ENCODE results near the gene STK11. TPM values are rescaled to one million over a fixed set of nuclear protein-coding genes. Genes with fewer than 3 reads are reported as not detected.
A peak's percentile ranks its signal among the peaks of the same experiment; 100 is the strongest.

Gene STK11
- total RNA-seq, 1 donor from 2014 or later = 27.4 TPM

- no peak for TF ChIP-seq EZH2 (IDR thresholded peaks at IDR 0.05)
- no peak for TF ChIP-seq CTCF (IDR thresholded peaks at IDR 0.05)
- no peak for TF ChIP-seq EZH2phosphoT487 (IDR thresholded peaks at IDR 0.05)
- H3K27ac ChIP-seq = peak overlapping the region; percentile 98
- H3K4me3 ChIP-seq = no peak overlapping the region
- no peak for DNase-seq (ENCODE audit: low spot score)
- peaks cover 5% of the 10 kb centered on the region for H3K36me3 ChIP-seq
- H4K20me1 ChIP-seq (ENCODE audit: low read depth) = peaks cover 66% of the 10 kb centered on the region
- Mint-ChIP-seq H3K9me3 (no peaks in the 10 kb centered on the region), H3K27me3 (ENCODE audit: insufficient read depth, low read depth) (peaks cover 23% of the 10 kb centered on the region), H3K4me1 (peaks cover 46% of the 10 kb centered on the region), H3K27ac (peak overlapping the region; percentile 91), H3K36me3 (peaks cover 30% of the 10 kb centered on the region), H3K4me3 (peak overlapping the region; percentile 80)
- no peak overlapping the region for H3K9ac ChIP-seq
- H3K27me3 ChIP-seq = no peaks in the 10 kb centered on the region
- peak overlapping the region; percentile 85 for H3K4me2 ChIP-seq
- H3K79me2 ChIP-seq (ENCODE audit: low read depth) = peaks cover 60% of the 10 kb centered on the region
- H3F3A ChIP-seq (ENCODE audit: low read depth) = peaks cover 78% of the 10 kb centered on the region
- H3K9me3 ChIP-seq (ENCODE audit: low read depth) = no peaks in the 10 kb centered on the region
- peaks cover 41% of the 10 kb centered on the region for H3K4me1 ChIP-seq
- no peak overlapping the region for H2AFZ ChIP-seq (replicated peaks)
Observed at GRCh38 chr19:1274081-1274851, 68.7 kb downstream of the STK11 start.

- no peak overlapping the region for H3K27ac Mint-ChIP-seq
- H3K4me3 Mint-ChIP-seq = peak overlapping the region; percentile 80
- H3K36me3 Mint-ChIP-seq = peaks cover 30% of the 10 kb centered on the region
- peak; percentile 67 for DNase-seq (ENCODE audit: low spot score)
- no peaks in the 10 kb centered on the region for H3K9me3 Mint-ChIP-seq
- peaks cover 47% of the 10 kb centered on the region for H3K4me1 Mint-ChIP-seq
- peaks cover 40% of the 10 kb centered on the region for H3K4me1 ChIP-seq
- H3K9ac ChIP-seq = no peak overlapping the region
- TF ChIP-seq CTCF (IDR thresholded peaks at IDR 0.05) (no peak), EZH2 (IDR thresholded peaks at IDR 0.05) (no peak)
- peaks cover 25% of the 10 kb centered on the region for H3K27me3 Mint-ChIP-seq (ENCODE audit: insufficient read depth, low read depth)
- H3K4me2 ChIP-seq = peak overlapping the region; percentile 85
- H3K36me3 ChIP-seq = peaks cover 5% of the 10 kb centered on the region
- no peak overlapping the region for H2AFZ ChIP-seq (replicated peaks)
- H3K4me3 ChIP-seq = peak overlapping the region; percentile 61
- no peaks in the 10 kb centered on the region for H3K27me3 ChIP-seq
- H3K79me2 ChIP-seq (ENCODE audit: low read depth) = peaks cover 55% of the 10 kb centered on the region
- H4K20me1 ChIP-seq (ENCODE audit: low read depth) = peaks cover 66% of the 10 kb centered on the region
- peaks cover 77% of the 10 kb centered on the region for H3F3A ChIP-seq (ENCODE audit: low read depth)
- peak overlapping the region; percentile 98 for H3K27ac ChIP-seq
- H3K9me3 ChIP-seq (ENCODE audit: low read depth) = no peaks in the 10 kb centered on the region
Observed at GRCh38 chr19:1274852-1275259, 69.3 kb downstream of the STK11 start.

DNA sequence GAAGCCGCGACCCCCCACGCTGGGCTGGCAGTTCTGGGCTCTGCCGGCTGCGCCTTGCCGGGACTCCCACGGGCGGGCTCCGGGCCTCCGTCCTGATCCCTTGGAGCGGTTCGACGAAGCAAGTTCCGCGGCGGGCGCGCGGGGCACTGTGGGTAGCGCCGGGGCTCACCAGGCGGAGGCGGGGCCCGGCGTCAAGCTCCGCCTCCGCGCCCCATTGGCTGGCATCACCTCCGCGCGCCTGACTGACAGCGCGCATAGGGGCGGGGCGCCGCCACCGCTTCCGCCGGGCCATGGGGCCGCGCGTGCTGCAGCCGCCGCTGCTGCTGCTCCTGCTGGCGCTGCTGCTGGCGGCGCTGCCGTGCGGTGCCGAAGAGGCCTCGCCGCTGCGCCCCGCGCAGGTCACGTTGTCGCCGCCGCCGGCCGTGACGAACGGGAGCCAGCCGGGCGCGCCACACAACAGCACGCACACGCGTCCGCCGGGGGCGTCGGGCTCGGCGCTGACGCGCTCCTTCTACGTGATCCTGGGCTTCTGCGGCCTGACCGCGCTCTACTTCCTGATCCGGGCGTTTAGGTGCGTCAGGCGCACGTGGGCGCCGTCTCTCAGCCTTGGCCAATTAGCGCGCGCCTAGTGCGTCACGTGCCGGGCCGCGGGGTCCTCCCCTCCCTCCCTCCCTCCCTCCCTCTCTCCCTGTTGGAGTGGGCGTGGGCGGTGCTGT is 69.8 kb downstream of the STK11 start, which contains the start of gene FAM174C:
TSS of gene FAM174C (plus strand) at position 271 of the 716 bp plus-strand sequence. CDS start at position 291, 20 bp downstream.
- Mint-ChIP-seq H3K4me1 (peaks cover 47% of the 10 kb centered on the region), H3K27ac (peak within 1 kb of the TSS; percentile 91), H3K9me3 (no peaks in the 10 kb centered on the region), H3K27me3 (ENCODE audit: insufficient read depth, low read depth) (peaks cover 22% of the 10 kb centered on the region), H3K36me3 (peaks cover 28% of the 10 kb centered on the region), H3K4me3 (peak within 1 kb of the TSS; percentile 88)
- Histone ChIP-seq H3K9ac (peak within 1 kb of the TSS; percentile 16), H2AFZ (replicated peaks) (no peak within 1 kb of the TSS), H3K4me3 (peak within 1 kb of the TSS; percentile 61), H4K20me1 (ENCODE audit: low read depth) (peaks cover 61% of the 10 kb centered on the region), H3K9me3 (ENCODE audit: low read depth) (no peaks in the 10 kb centered on the region), H3K79me2 (ENCODE audit: low read depth) (peaks cover 49% of the 10 kb centered on the region), H3F3A (ENCODE audit: low read depth) (peaks cover 77% of the 10 kb centered on the region), H3K4me2 (peak within 1 kb of the TSS; percentile 85), H3K4me1 (peaks cover 34% of the 10 kb centered on the region), H3K27me3 (no peaks in the 10 kb centered on the region), H3K27ac (peak within 1 kb of the TSS; percentile 98), H3K36me3 (peaks cover 5% of the 10 kb centered on the region)
- TF ChIP-seq CTCF (IDR thresholded peaks at IDR 0.05) (no peak), EZH2phosphoT487 (IDR thresholded peaks at IDR 0.05) (no peak), EZH2 (IDR thresholded peaks at IDR 0.05) (no peak)
- DNase-seq (ENCODE audit: low spot score) = peak; percentile 98
